ENCODE data around the gene SOWAHD.

SOWAHD gene

GRCh38 chrX:119763181-119763580 is 4.8 kb downstream of the SOWAHD start:
- TF ChIP-seq TAF1 (IDR thresholded peaks at IDR 0.05; ENCODE audit: borderline replicate concordance, insufficient read depth, low read length) (no peak), SIN3A (IDR thresholded peaks at IDR 0.05; ENCODE audit: borderline replicate concordance, insufficient read depth, low read length) (no peak), FOXP2 (optimal IDR thresholded peaks at IDR 0.05; ENCODE audit: borderline replicate concordance, extremely low read depth, extremely low read length, insufficient read depth) (no peak), POLR2AphosphoS5 (IDR thresholded peaks at IDR 0.05; ENCODE audit: low read depth, low read length) (no peak), REST (IDR thresholded peaks at IDR 0.05; ENCODE audit: insufficient read depth in 1 of 2, low read depth in 2 of 2, low read length in 2 of 2) (no peak)

GRCh38 chrX:119763836-119764387 is 5.5 kb downstream of the SOWAHD start:
- TF ChIP-seq REST (IDR thresholded peaks at IDR 0.05; ENCODE audit: insufficient read depth in 1 of 2, low read depth in 2 of 2, low read length in 2 of 2), result no peak
- TF ChIP-seq TAF1 (IDR thresholded peaks at IDR 0.05; ENCODE audit: borderline replicate concordance, insufficient read depth, low read length), result no peak
- TF ChIP-seq FOXP2 (optimal IDR thresholded peaks at IDR 0.05; ENCODE audit: borderline replicate concordance, extremely low read depth, extremely low read length, insufficient read depth), result no peak
- TF ChIP-seq SIN3A (IDR thresholded peaks at IDR 0.05; ENCODE audit: borderline replicate concordance, insufficient read depth, low read length), result no peak

GRCh38 chrX:119775517-119776238 is 17.3 kb downstream of the SOWAHD start:
- TF ChIP-seq REST (IDR thresholded peaks at IDR 0.05; ENCODE audit: insufficient read depth in 1 of 2, low read depth in 2 of 2, low read length in 2 of 2) (no peak), TAF1 (IDR thresholded peaks at IDR 0.05; ENCODE audit: borderline replicate concordance, insufficient read depth, low read length) (no peak), POLR2AphosphoS5 (IDR thresholded peaks at IDR 0.05; ENCODE audit: low read depth, low read length) (no peak)

- TF ChIP-seq POLR2AphosphoS5 (IDR thresholded peaks at IDR 0.05; ENCODE audit: low read depth, low read length) (no peak), SIN3A (IDR thresholded peaks at IDR 0.05; ENCODE audit: borderline replicate concordance, insufficient read depth, low read length) (no peak), REST (IDR thresholded peaks at IDR 0.05; ENCODE audit: insufficient read depth in 1 of 2, low read depth in 2 of 2, low read length in 2 of 2) (no peak), TAF1 (IDR thresholded peaks at IDR 0.05; ENCODE audit: borderline replicate concordance, insufficient read depth, low read length) (no peak), FOXP2 (optimal IDR thresholded peaks at IDR 0.05; ENCODE audit: borderline replicate concordance, extremely low read depth, extremely low read length, insufficient read depth) (no peak)
Observed at GRCh38 chrX:119778829-119779228, 20.4 kb downstream of the SOWAHD start.

Data from PFSK-1 (cell line).